Lung (tissue), 12 donors: ENCODE data around the gene OR7A10. TPM values are rescaled to one million over a fixed set of nuclear protein-coding genes. Genes with fewer than 3 reads are reported as not detected.
A peak's percentile ranks its signal among the peaks of the same experiment; 100 is the strongest.

Experiments
- ATAC-seq: fragments of 200-7000 bp; cut with Tn5 transposase; one replicate; pipeline ENCODE4 v1.9.1; 2020; ENCODE audit warnings: moderate number of reproducible peaks; ENCODE audit not compliant: insufficient read depth, low FRiP score
- DNase-seq, 3 donors: peaks; one replicate each; pipeline ENCODE4 v3.0.0-alpha.2; 2013 to 2017
- H3K27ac ChIP-seq, 2 donors: one replicate each; pipeline ENCODE4 v1.5.1; 2013; ENCODE audit warnings: mild to moderate bottlenecking in 2 of 2, moderate library complexity in 2 of 2, control low read depth in 1 of 2, inconsistent platforms in 1 of 2, low read depth in 1 of 2, low read length in 1 of 2
- H3K27me3 ChIP-seq, 3 donors: one replicate each; pipeline ENCODE4 v1.5.1; 2013; ENCODE audit warnings: low read length in 2 of 3; ENCODE audit not compliant: control insufficient read depth in 3 of 3, insufficient read depth in 3 of 3
- H3K36me3 ChIP-seq, 4 donors: one replicate each; pipeline ENCODE4 v1.5.1; 2013; ENCODE audit warnings: low read length in 4 of 4, mild to moderate bottlenecking in 1 of 4, moderate library complexity in 1 of 4; ENCODE audit not compliant: control insufficient read depth in 4 of 4, insufficient read depth in 4 of 4
- H3K4me1 ChIP-seq, 5 donors: one replicate each; pipeline ENCODE4 v1.5.1; 2013; ENCODE audit warnings: low read length in 5 of 5, mild to moderate bottlenecking in 2 of 5, moderate library complexity in 1 of 5; ENCODE audit not compliant: control insufficient read depth in 5 of 5, insufficient read depth in 5 of 5
- H3K4me3 ChIP-seq: one replicate; pipeline ENCODE4 v1.5.1; 2013; ENCODE audit warnings: mild to moderate bottlenecking, control low read depth, moderate library complexity
- H3K9ac ChIP-seq, 2 donors: one replicate each; pipeline ENCODE4 v1.5.1; 2013; ENCODE audit warnings: low read length in 2 of 2, control low read depth in 1 of 2; ENCODE audit not compliant: insufficient read depth in 1 of 2
- H3K9me3 ChIP-seq, 4 donors: one replicate each; pipeline ENCODE4 v1.5.1; 2013; ENCODE audit warnings: low read length in 3 of 4, mild to moderate bottlenecking in 1 of 4, moderate library complexity in 1 of 4; ENCODE audit not compliant: control insufficient read depth in 4 of 4, insufficient read depth in 3 of 4
- WGBS, 2 donors: extraction: QIAGEN DNeasy Blood & Tissue Kit; methylation state at CpG; one replicate each; pipeline ENCODE4 v1.1.7; 2013; 5-methylcytosine and 5-hydroxymethylcytosine counted together
- polyA plus RNA-seq, 2 donors: library from polyadenylated mRNA; stranded (reverse); fragments of 200-250 nt; gene quantifications; one replicate each; pipeline ENCODE4 v1.2.1, GENCODE V29; 2013
- total RNA-seq, 2 donors: library from RNA; depleted of rRNA in 1 of 2; stranded (reverse); fragments of >200 nt in 1 of 2; gene quantifications; one replicate each; pipeline ENCODE4 v1.2.1, GENCODE V29; 2014 to 2021
- TF ChIP-seq, protein P1 (sequence below): IDR thresholded peaks from 2 replicates; pipeline ENCODE4 v1.5.1; 2012; ENCODE audit warnings: mild to moderate bottlenecking; ENCODE audit errors: control extremely low read depth, extremely low read depth
- donor health status: control.
- donor health status: control.
- donor health status: Bipolar disorder and iron deficiency.
- donor health status: healthy.
- donor health status: DM: yes; HTN: yes; CAD: no.

The OR7A10 gene
- total and polyA plus RNA-seq, 4 donors = not detected

DNA sequence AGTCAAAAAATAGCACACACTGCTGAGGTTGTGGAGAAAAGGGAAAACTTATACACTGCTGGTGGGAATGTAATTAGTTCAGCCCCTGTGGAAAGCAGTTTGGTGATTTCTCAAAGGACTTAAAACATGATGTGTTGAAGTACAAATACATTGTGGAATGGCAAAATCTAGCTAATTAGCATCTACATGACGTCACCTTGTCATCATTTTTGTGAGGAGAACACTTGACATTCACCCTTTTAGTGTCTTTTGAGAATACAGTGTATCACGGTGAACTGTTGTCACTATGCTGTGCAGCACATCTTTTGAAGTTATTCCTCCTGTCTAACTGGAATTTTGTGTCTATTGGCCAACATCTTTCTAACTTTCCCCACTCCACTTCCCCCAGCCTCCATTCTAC, 5.6 kb downstream of the OR7A10 start:
- H3K27ac ChIP-seq = no peak overlapping the region
- WGBS, 2 donors = 52 to 70% methylated on average over 2 of the region's 2 CpGs
- no peak overlapping the region for H3K9ac ChIP-seq
- H3K36me3 ChIP-seq = no peaks in the 10 kb centered on the region
- H3K9me3 ChIP-seq = no peaks in the 10 kb centered on the region
- no peaks in the 10 kb centered on the region for H3K27me3 ChIP-seq
- H3K4me3 ChIP-seq = no peak overlapping the region
- ATAC-seq (no peak), DNase-seq (no peak)
- TF ChIP-seq, protein P1, sequence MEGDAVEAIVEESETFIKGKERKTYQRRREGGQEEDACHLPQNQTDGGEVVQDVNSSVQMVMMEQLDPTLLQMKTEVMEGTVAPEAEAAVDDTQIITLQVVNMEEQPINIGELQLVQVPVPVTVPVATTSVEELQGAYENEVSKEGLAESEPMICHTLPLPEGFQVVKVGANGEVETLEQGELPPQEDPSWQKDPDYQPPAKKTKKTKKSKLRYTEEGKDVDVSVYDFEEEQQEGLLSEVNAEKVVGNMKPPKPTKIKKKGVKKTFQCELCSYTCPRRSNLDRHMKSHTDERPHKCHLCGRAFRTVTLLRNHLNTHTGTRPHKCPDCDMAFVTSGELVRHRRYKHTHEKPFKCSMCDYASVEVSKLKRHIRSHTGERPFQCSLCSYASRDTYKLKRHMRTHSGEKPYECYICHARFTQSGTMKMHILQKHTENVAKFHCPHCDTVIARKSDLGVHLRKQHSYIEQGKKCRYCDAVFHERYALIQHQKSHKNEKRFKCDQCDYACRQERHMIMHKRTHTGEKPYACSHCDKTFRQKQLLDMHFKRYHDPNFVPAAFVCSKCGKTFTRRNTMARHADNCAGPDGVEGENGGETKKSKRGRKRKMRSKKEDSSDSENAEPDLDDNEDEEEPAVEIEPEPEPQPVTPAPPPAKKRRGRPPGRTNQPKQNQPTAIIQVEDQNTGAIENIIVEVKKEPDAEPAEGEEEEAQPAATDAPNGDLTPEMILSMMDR = no peak
- no peaks in the 10 kb centered on the region for H3K4me1 ChIP-seq

DNA sequence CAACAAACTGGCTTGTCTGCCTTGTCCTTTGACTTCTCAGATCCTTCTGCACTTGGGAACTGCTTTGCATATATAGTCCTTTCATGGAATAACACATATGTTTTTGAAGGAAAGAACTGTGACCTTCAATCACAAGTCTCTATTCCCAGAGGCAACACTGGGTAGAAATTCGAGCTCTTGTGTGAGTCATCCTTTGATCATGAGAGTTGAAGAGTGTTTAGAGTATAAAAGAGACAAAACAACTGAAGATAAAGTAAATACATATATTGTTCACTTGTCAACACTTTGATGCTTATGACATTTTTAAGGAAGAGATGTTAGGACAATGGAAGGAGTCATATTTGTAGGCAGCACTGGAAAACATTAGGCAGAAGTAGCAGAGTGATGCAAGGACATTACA, 8.5 kb downstream of the OR7A10 start:
- H3K4me3 ChIP-seq = no peak overlapping the region
- H3K4me1 ChIP-seq = no peaks in the 10 kb centered on the region
- H3K27ac ChIP-seq = no peak overlapping the region
- H3K9ac ChIP-seq = no peak overlapping the region
- TF ChIP-seq, protein P1 = no peak
- no peaks in the 10 kb centered on the region for H3K9me3 ChIP-seq
- no peaks in the 10 kb centered on the region for H3K27me3 ChIP-seq
- DNase-seq (no peak), ATAC-seq (no peak)
- H3K36me3 ChIP-seq = no peaks in the 10 kb centered on the region
- WGBS, 2 donors = 38 to 68% methylated on average over 1 of the region's 1 CpG

DNA sequence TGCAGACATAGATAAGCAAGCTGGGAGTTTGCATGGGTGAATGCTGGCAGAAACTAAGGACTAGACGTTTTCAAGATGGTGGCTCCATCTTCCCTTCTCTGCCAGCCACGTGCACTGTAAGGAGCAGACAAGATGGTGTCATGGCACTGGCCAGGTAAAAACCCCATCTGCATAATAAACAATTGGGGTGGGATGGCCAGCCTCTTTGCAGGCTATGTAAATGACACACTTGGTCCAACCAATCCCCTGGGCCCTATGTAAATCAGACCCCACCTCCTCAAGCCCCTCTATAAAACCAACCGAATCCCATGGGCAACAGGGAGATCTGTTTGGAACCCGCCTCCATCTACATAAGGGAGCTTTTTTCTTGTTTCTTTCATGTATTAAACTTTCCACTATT, 11.3 kb downstream of the OR7A10 start:
- TF ChIP-seq, protein P1 = no peak
- Histone ChIP-seq H3K36me3 (no peaks in the 10 kb centered on the region), H3K4me3 (no peak overlapping the region), H3K9me3 (peaks cover 0 to 2% (median 0%) of the 10 kb centered on the region in 4 donors), H3K9ac (no peak overlapping the region), H3K27ac (no peak overlapping the region), H3K4me1 (no peaks in the 10 kb centered on the region), H3K27me3 (no peaks in the 10 kb centered on the region)
- DNase-seq (no peak), ATAC-seq (no peak)
- 69 to 91% methylated on average over 4 of the region's 4 CpGs for WGBS, 2 donors

DNA sequence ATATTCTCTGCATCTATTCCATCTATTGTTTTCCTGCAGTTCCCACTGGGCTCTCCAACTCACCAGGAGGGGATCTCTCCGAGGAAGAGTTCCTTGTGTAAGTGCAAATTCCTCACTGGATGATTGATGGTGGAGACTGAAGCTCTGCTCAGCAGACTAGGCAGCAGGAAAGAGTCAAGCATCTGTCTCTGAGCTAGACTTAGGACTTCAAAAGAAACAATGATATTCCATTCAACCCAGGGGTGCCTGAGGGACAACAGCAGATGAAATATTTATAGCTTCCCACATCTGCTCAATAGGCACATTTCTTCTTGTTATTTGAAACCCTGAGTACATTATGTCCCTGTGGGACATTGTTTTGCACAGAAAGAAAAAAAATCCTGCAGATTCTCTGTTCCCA, 13.7 kb downstream of the OR7A10 start, which contains the start of the genes OR7A5 and OR7C1:
TSS of gene OR7A5 (minus strand) at position 175 of the 400 bp plus-strand sequence. CDS start 6,944 bp downstream, outside the sequence.
TSS of gene OR7C1 (minus strand) at position 175 of the 400 bp plus-strand sequence. CDS start 35,049 bp downstream, outside the sequence.
- TF ChIP-seq, protein P1 = no peak
- Histone ChIP-seq H3K4me1 (no peaks in the 10 kb centered on the region), H3K27ac (no peak within 1 kb of the TSS), H3K9me3 (peaks cover 0 to 2% (median 0%) of the 10 kb centered on the region in 4 donors), H3K27me3 (no peaks in the 10 kb centered on the region), H3K36me3 (no peaks in the 10 kb centered on the region), H3K9ac (no peak within 1 kb of the TSS), H3K4me3 (no peak within 1 kb of the TSS)
- DNase-seq (peak in 1 of 3 donors; percentile 0), ATAC-seq (no peak)
- 34 to 55% methylated on average over 1 of the region's 1 CpG for WGBS, 2 donors
